22Rv1 (cell line): Measurements from ENCODE around the gene LRRC7.

Source experiments
- H3K27ac ChIP-seq: fragments of 450-650 bp; 2 replicates; pipeline ENCODE4 v1.5.1; 2017
- ZFX ChIP-seq: fragments of 450-650 bp; IDR thresholded peaks from 2 replicates; pipeline ENCODE4 v1.6.1; 2017; ENCODE audit warnings: antibody characterized with exemption, borderline replicate concordance
- TF ChIP-seq, protein P1 (sequence below): fragments of 450-650 bp; IDR thresholded peaks from 2 replicates; pipeline ENCODE4 v1.5.1; 2017; ENCODE audit warnings: mild to moderate bottlenecking

The LRRC7 gene

GRCh38 chr1:69994241-69994640 is 426.5 kb downstream of the LRRC7 start:
- no peak overlapping the region for H3K27ac ChIP-seq
- no peak for TF ChIP-seq ZFX
- TF ChIP-seq, protein P1, sequence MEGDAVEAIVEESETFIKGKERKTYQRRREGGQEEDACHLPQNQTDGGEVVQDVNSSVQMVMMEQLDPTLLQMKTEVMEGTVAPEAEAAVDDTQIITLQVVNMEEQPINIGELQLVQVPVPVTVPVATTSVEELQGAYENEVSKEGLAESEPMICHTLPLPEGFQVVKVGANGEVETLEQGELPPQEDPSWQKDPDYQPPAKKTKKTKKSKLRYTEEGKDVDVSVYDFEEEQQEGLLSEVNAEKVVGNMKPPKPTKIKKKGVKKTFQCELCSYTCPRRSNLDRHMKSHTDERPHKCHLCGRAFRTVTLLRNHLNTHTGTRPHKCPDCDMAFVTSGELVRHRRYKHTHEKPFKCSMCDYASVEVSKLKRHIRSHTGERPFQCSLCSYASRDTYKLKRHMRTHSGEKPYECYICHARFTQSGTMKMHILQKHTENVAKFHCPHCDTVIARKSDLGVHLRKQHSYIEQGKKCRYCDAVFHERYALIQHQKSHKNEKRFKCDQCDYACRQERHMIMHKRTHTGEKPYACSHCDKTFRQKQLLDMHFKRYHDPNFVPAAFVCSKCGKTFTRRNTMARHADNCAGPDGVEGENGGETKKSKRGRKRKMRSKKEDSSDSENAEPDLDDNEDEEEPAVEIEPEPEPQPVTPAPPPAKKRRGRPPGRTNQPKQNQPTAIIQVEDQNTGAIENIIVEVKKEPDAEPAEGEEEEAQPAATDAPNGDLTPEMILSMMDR, result no peak

DNA sequence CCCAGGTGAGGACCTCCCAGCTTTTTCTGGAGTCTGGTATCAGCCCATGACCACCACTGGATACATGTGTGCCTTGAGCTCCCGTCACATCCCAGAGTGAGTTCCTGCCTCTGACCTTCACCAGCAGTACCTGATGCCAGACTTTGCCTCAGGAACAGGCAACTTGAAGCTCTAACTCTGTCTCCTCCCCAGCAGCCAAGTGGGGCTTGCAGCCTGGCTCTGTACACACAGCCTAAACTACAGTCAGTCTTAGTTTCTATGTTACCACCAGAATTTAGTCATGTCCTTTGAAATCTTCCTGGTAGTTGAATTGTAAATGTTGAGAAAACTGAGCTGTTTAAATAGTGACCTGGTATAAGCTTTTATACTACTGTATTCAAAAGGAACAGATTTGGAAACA is 431.1 kb downstream of the LRRC7 start:
- TF ChIP-seq ZFX, result no peak
- TF ChIP-seq, protein P1, result no peak
- H3K27ac ChIP-seq, result no peak overlapping the region

DNA sequence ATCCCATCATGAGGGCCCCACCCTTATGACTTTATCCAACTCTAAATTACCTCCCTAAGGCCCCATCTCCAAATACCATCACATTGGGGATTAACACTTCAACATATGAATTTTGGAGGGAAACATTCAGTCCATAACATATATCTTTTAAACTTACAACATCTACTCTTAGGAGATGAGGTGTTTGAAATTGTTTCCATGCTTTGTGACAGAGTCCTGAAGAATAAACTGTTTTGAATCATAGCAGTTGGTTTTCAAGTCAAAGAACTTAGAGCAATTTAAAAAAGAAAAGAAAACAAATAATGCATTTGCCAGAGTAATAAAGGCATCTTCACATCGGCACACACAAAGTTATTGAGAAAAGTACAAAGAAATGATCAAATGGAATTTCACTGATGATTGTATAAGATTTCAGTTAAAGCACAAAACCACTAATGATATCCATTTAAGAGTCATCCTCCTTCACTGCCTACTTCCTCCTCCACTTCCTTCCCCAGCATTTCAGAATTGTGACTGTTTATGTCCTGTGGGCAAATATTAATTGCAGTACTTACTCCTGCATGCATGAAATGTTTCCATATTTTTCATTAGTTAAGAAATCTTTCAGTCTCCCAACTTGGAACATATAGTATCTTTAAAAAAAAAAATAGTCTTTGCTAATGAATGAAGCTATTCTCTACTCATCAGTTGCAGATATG is 435.6 kb downstream of the LRRC7 start:
- H3K27ac ChIP-seq, result no peak overlapping the region
- no peak for TF ChIP-seq ZFX
- TF ChIP-seq, protein P1, result no peak

GRCh38 chr1:70005386-70006034 is 437.8 kb downstream of the LRRC7 start:
- no peak for TF ChIP-seq ZFX
- TF ChIP-seq, protein P1, result no peak
- no peak overlapping the region for H3K27ac ChIP-seq

- TF ChIP-seq, protein P1, result no peak
- no peak for TF ChIP-seq ZFX
- no peak overlapping the region for H3K27ac ChIP-seq
Observed at GRCh38 chr1:70008660-70009059, 440.9 kb downstream of the LRRC7 start.

DNA sequence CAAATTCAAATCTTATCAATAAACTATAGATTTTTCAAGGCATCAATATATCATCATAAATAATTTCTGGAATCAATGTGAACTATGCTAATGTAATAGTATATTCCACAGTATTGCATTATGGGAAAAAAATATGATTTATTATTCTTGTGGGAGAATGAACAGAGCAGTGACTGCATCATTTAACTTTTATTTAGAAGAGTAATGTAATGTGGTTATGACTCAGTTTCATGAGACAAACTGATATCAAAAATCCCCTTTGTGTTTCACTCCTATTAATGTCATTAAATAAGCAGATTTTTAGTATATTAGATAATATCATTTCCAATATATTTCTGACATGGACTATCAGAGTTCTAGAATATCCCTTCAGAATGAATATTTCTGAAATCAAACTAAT is 450.0 kb downstream of the LRRC7 start:
- TF ChIP-seq ZFX, result no peak
- TF ChIP-seq, protein P1, result no peak
- no peak overlapping the region for H3K27ac ChIP-seq

GRCh38 chr1:70024272-70024671 is 456.6 kb downstream of the LRRC7 start:
- TF ChIP-seq, protein P1, result no peak
- no peak for TF ChIP-seq ZFX
- H3K27ac ChIP-seq, result no peak overlapping the region
